ENCODE data around the gene PLD4. TPM values are rescaled to one million over a fixed set of nuclear protein-coding genes. Genes with fewer than 3 reads are reported as not detected.

PLD4 gene
- total RNA-seq, 2 donors from 2014 or later, result not detected

GRCh38 chr14:104932676-104933631 lies 8.3 kb downstream of the PLD4 start:
- H3K9me3 ChIP-seq, result no peaks in the 10 kb centered on the region
- 17% methylated on average over 91 of the region's 100 CpGs; no CpG with 5 or more reads in 1 of the 2 donors for WGBS, 2 donors
- peak overlapping the region in 1 of 4 donors; percentile 44 for H3K27ac ChIP-seq
- peak; percentile 91 for ATAC-seq
- H3K36me3 ChIP-seq (replicated peaks in 1 of 2; ENCODE audit: insufficient read depth in 1 of 2, low read depth in 2 of 2), result no peaks in the 10 kb centered on the region
- DNase-seq, result peak; percentile 81 to 87 (median 86)
- TF ChIP-seq POLR2A (IDR thresholded peaks at IDR 0.05) (peak in 1 of 3 donors; percentile 23), CTCF (IDR thresholded peaks at IDR 0.05) (peak; percentile 61 to 90 (median 87))
- H3K27me3 ChIP-seq, result no peaks in the 10 kb centered on the region
- intact Hi-C loops (cut with DNase I), result no loop called here
- H3K4me1 ChIP-seq, result peaks cover 21% of the 10 kb centered on the region
- H3K4me3 ChIP-seq, result peak overlapping the region; percentile 38 to 51

DNA sequence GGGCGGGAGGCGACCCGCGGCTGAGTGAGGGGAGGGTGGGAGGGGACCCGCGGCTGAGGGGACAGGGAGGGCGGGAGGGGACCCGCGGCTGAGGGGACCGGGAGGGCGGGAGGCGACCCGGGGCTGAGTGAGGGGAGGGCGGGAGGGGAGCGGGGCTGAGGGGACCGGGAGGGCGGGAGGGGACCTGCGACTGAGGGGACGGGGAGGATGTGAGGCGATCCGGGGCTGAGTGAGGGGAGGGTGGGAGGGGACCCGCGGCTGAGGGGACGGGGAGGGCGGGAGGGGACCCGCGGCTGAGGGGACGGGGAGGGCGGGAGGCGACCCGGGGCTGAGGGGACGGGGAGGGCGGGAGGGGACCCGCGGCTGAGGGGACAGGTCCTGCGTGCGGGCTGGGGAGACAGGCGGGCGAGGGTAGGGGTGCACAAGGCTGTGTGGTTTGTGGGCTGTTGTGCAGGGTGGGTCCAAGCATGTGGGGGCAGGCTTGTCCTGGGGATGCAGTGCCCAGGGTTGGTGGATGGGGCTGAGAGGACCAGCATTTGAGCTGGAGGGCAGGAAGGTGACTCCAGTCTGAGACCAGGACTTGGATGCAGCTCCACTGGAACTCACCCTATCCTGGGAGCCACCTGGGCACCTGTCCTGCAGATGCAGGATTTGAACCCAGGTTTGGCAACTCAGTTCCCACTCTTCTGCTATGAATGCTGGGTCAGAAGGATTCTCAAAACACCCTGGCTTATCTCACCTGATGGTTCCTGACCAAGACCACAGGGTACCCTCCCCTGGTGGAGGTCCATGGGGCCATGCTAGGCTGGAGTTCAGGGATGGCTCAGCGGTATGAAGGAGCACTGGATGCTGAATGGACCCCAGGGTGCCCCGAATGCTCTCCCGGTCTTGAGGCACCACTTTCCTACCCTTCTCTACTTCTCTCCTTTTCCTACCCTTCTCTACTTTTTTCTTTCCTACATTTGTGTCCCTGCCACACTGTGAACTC lies 9.4 kb downstream of the PLD4 start:
- Histone ChIP-seq H3K27me3 (no peaks in the 10 kb centered on the region), H3K4me3 (no peak overlapping the region), H3K27ac (peak overlapping the region in 1 of 4 donors; percentile 44), H3K4me1 (peaks cover 21% of the 10 kb centered on the region), H3K9me3 (no peaks in the 10 kb centered on the region), H3K36me3 (replicated peaks in 1 of 2; ENCODE audit: insufficient read depth in 1 of 2, low read depth in 2 of 2) (no peaks in the 10 kb centered on the region)
- peak in 1 of 4 donors; percentile 7 for DNase-seq
- intact Hi-C loops (cut with DNase I), result no loop called here
- TF ChIP-seq POLR2A (IDR thresholded peaks at IDR 0.05) (no peak), CTCF (IDR thresholded peaks at IDR 0.05) (no peak)
- no peak for ATAC-seq
- WGBS, 2 donors, result 22 to 66% methylated on average over 9 to 18 of the region's 42 CpGs

GRCh38 chr14:104935026-104935650 lies 10.5 kb downstream of the PLD4 start:
- Histone ChIP-seq H3K36me3 (replicated peaks in 1 of 2; ENCODE audit: insufficient read depth in 1 of 2, low read depth in 2 of 2) (no peaks in the 10 kb centered on the region), H3K4me3 (no peak overlapping the region), H3K4me1 (peaks cover 21% of the 10 kb centered on the region), H3K9me3 (no peaks in the 10 kb centered on the region), H3K27me3 (no peaks in the 10 kb centered on the region), H3K27ac (peak overlapping the region in 2 of 4 donors; percentile 9 to 10)
- ATAC-seq, result peak; percentile 8
- TF ChIP-seq POLR2A (IDR thresholded peaks at IDR 0.05) (no peak), CTCF (IDR thresholded peaks at IDR 0.05) (no peak)
- peak; percentile 38 to 78 (median 70) for DNase-seq
- WGBS, 2 donors, result 26% methylated on average over 3 of the region's 3 CpGs; no CpG with 5 or more reads in 1 of the 2 donors
- intact Hi-C loops (cut with DNase I), result no loop called here

DNA sequence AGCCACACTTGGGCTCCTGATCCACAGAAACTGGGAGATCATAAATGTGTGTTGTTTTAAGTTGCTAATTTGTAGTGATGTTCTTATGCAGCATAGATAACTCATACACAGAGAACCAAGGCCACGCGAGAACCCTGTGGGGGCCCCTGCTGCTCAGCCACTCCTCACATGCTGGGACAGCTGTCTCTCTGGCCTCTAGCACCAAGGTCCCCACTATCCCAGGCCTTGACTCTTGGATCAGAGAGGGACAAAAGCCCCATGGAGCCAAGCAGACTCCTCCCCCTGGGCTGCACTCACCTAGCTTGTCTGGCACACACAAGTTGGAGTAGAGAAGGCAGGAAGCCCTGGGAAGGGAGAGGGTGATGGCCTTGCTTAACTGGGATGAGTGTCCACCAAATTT lies 11.3 kb downstream of the PLD4 start:
- peak in 1 of 4 donors; percentile 4 for DNase-seq
- Histone ChIP-seq H3K9me3 (no peaks in the 10 kb centered on the region), H3K36me3 (replicated peaks in 1 of 2; ENCODE audit: insufficient read depth in 1 of 2, low read depth in 2 of 2) (no peaks in the 10 kb centered on the region), H3K27me3 (no peaks in the 10 kb centered on the region), H3K4me1 (peaks cover 21% of the 10 kb centered on the region), H3K4me3 (no peak overlapping the region), H3K27ac (no peak overlapping the region)
- intact Hi-C loops (cut with DNase I), result no loop called here
- ATAC-seq, result no peak
- 70 to 84% methylated on average over 2 of the region's 2 CpGs for WGBS, 2 donors
- TF ChIP-seq CTCF (IDR thresholded peaks at IDR 0.05) (no peak), POLR2A (IDR thresholded peaks at IDR 0.05) (no peak)

Measured in body of pancreas (tissue), 4 donors.